NCI-H82 treated with DMSO at 0.1 percent for 48 hours (cell line): ENCODE results near the gene KCNK15.

ENCODE experiments used
- DNase-seq: peaks from one replicate; lab custom pipeline; 2025; ENCODE audit not compliant: unreplicated experiment; lab: John Stamatoyannopoulos, UW

KCNK15 gene

GRCh38 chr20:44784688-44785087 is 39.0 kb downstream of the KCNK15 start:
- no peak for DNase-seq

- DNase-seq: no peak
Measured at GRCh38 chr20:44785768-44786167, 40.1 kb downstream of the KCNK15 start.

- no peak for DNase-seq
Measured at GRCh38 chr20:44787299-44787698, 41.6 kb downstream of the KCNK15 start.

GRCh38 chr20:44788706-44789456 is 43.2 kb downstream of the KCNK15 start:
- no peak for DNase-seq

- no peak for DNase-seq
Measured at GRCh38 chr20:44790638-44791393, 45.2 kb downstream of the KCNK15 start.

- DNase-seq: no peak
Measured at GRCh38 chr20:44792796-44793195, 47.1 kb downstream of the KCNK15 start.

- no peak for DNase-seq
Measured at GRCh38 chr20:44795836-44796235, 50.2 kb downstream of the KCNK15 start.

- DNase-seq: no peak
Measured at GRCh38 chr20:44796311-44796710, 50.6 kb downstream of the KCNK15 start.

- DNase-seq: no peak
Measured at GRCh38 chr20:44796758-44797457, 51.2 kb downstream of the KCNK15 start.

GRCh38 chr20:44799691-44800090 is 54.0 kb downstream of the KCNK15 start:
- no peak for DNase-seq

GRCh38 chr20:44800391-44801046 is 54.9 kb downstream of the KCNK15 start:
- DNase-seq: no peak
